HT1080 (cell line): ENCODE measurements around the gene THSD7B. TPM values are rescaled to one million over a fixed set of nuclear protein-coding genes. Genes with fewer than 3 reads are reported as not detected.

Experiments
- DNase-seq: peaks from one replicate; pipeline ENCODE4 v3.0.0-alpha.2; 2015; ENCODE audit warnings: low read depth
- total RNA-seq: library from RNA; depleted of rRNA; stranded (reverse); fragments of >200 nt; shearing (Covaris generic); gene quantifications from 2 replicates; pipeline ENCODE4 v1.2.3, GENCODE V29; 2014

The THSD7B gene
- total RNA-seq, 1 experiment from 2014 or later: 0.03 TPM

- no peak for DNase-seq
Measured at GRCh38 chr2:137151731-137152130, 386.4 kb downstream of the THSD7B start.

GRCh38 chr2:137154946-137155345, 389.6 kb downstream of the THSD7B start:
- DNase-seq: no peak

GRCh38 chr2:137155356-137156104, 390.2 kb downstream of the THSD7B start:
- peak; percentile 73 for DNase-seq

- DNase-seq: no peak
Measured at GRCh38 chr2:137156221-137156844, 391.0 kb downstream of the THSD7B start.

GRCh38 chr2:137157851-137158250, 392.5 kb downstream of the THSD7B start:
- no peak for DNase-seq

- no peak for DNase-seq
Measured at GRCh38 chr2:137161250-137161649, 395.9 kb downstream of the THSD7B start.

- no peak for DNase-seq
Measured at GRCh38 chr2:137165968-137166367, 400.6 kb downstream of the THSD7B start.

- DNase-seq: no peak
Measured at GRCh38 chr2:137167651-137168050, 402.3 kb downstream of the THSD7B start.

GRCh38 chr2:137168552-137168951, 403.2 kb downstream of the THSD7B start:
- DNase-seq: peak; percentile 8

- DNase-seq: no peak
Measured at GRCh38 chr2:137172162-137172561, 406.8 kb downstream of the THSD7B start.

- peak; percentile 44 for DNase-seq
Measured at GRCh38 chr2:137173463-137173862, 408.1 kb downstream of the THSD7B start.

GRCh38 chr2:137175246-137175645, 409.9 kb downstream of the THSD7B start:
- no peak for DNase-seq

- DNase-seq: peak; percentile 71
Measured at GRCh38 chr2:137178951-137179377, 413.6 kb downstream of the THSD7B start.

- no peak for DNase-seq
Measured at GRCh38 chr2:137179542-137179941, 414.2 kb downstream of the THSD7B start.

- no peak for DNase-seq
Measured at GRCh38 chr2:137180012-137180411, 414.7 kb downstream of the THSD7B start.

GRCh38 chr2:137181370-137181769, 416.0 kb downstream of the THSD7B start:
- DNase-seq: no peak

- no peak for DNase-seq
Measured at GRCh38 chr2:137182071-137182470, 416.7 kb downstream of the THSD7B start.

- DNase-seq: no peak
Measured at GRCh38 chr2:137183206-137183898, 418.0 kb downstream of the THSD7B start.

GRCh38 chr2:137185378-137186078, 420.2 kb downstream of the THSD7B start:
- DNase-seq: peak; percentile 1

- DNase-seq: no peak
Measured at GRCh38 chr2:137187216-137187615, 421.9 kb downstream of the THSD7B start.

GRCh38 chr2:137190411-137191195, 425.3 kb downstream of the THSD7B start:
- peak; percentile 10 for DNase-seq
